H1 (cell line): ENCODE results near the gene P2RY11. TPM values are rescaled to one million over a fixed set of nuclear protein-coding genes. Genes with fewer than 3 reads are reported as not detected.

Experiments used
- CTCF ChIA-PET: fragments of 300-600 bp; sonication (Branson Sonifier 250); formaldehyde crosslinking; loops from one replicate; lab custom pipeline; 2021; ENCODE audit not compliant: partially characterized antibody; lab: Charles Lee
- POLR2A ChIA-PET: fragments of 300-600 bp; sonication (Branson Sonifier 250); formaldehyde crosslinking; loops from one replicate; lab custom pipeline; 2021; ENCODE audit warnings: inconsistent platforms; ENCODE audit not compliant: partially characterized antibody; lab: Charles Lee
- DNase-seq, 2 experiments: peaks; one replicate each; pipeline versions ENCODE4 v3.0.0 to v3.0.0-alpha.2; 2010 to 2022; ENCODE audit warnings: low spot score in 2 of 2, low read depth in 1 of 2, mixed read lengths in 1 of 2
- FAIRE-seq: peaks from 2 replicates; lab custom pipeline; 2011; peaks lifted over from hg19 to GRCh38; lab: Jason Lieb, UNC
- H2AFZ ChIP-seq: 2 replicates; pipeline ENCODE4 v1.8.1; 2012; ENCODE audit warnings: low read length, inconsistent platforms
- H2AK5ac ChIP-seq: 2 replicates; pipeline ENCODE4 v1.6.1; 2013; ENCODE audit warnings: low read depth, low read length
- H2BK120ac ChIP-seq: replicated peaks from 2 replicates; pipeline ENCODE3; 2013; ENCODE audit warnings: low read depth, low read length, inconsistent platforms
- H2BK12ac ChIP-seq: 2 replicates; pipeline ENCODE4 v1.6.1; 2013; ENCODE audit warnings: low read depth, low read length
- H2BK15ac ChIP-seq: 2 replicates; pipeline ENCODE4 v1.6.1; 2013; ENCODE audit warnings: low read length
- H2BK20ac ChIP-seq: 2 replicates; pipeline ENCODE4 v1.6.1; 2013; ENCODE audit warnings: low read length
- H2BK5ac ChIP-seq: 2 replicates; pipeline ENCODE4 v1.6.1; 2013; ENCODE audit warnings: low read depth, low read length
- H3K14ac ChIP-seq: 2 replicates; pipeline ENCODE4 v1.6.1; 2013; ENCODE audit warnings: inconsistent platforms; ENCODE audit not compliant: insufficient read length
- H3K18ac ChIP-seq: 2 replicates; pipeline ENCODE4 v1.6.1; 2013; ENCODE audit warnings: low read length; ENCODE audit errors: extremely low read depth
- H3K23ac ChIP-seq: 2 replicates; pipeline ENCODE4 v1.6.1; 2013; ENCODE audit warnings: inconsistent platforms; ENCODE audit not compliant: insufficient read length
- H3K23me2 ChIP-seq: 2 replicates; pipeline ENCODE4 v1.6.1; 2013; ENCODE audit warnings: low read depth, low read length
- H3K27ac ChIP-seq: 2 replicates; pipeline ENCODE4 v1.6.1; 2011; ENCODE audit warnings: low read depth, low read length, inconsistent platforms
- H3K27me3 ChIP-seq, 4 experiments: replicated peaks in 1 of 4; 1 replicate in 1 of 4; 2 replicates in 3 of 4; pipeline versions ENCODE4 v1.6.1 to v1.8.1; 2011 to 2013; ENCODE audit warnings: low read length in 3 of 4, mild to moderate bottlenecking in 3 of 4, inconsistent platforms in 2 of 4, mixed read lengths in 2 of 4, moderate library complexity in 1 of 4; ENCODE audit not compliant: control insufficient read depth in 3 of 4, insufficient read depth in 3 of 4; ENCODE audit errors: extremely low read depth in 1 of 4
- H3K36me3 ChIP-seq, 4 experiments: 2 replicates each; pipeline versions ENCODE4 v1.6.1 to v1.8.1; 2011 to 2013; ENCODE audit warnings: mild to moderate bottlenecking in 4 of 4, low read length in 3 of 4, moderate library complexity in 2 of 4, control low read depth in 1 of 4, inconsistent platforms in 1 of 4; ENCODE audit not compliant: insufficient read depth in 4 of 4, control insufficient read depth in 2 of 4
- H3K4ac ChIP-seq: replicated peaks from 2 replicates; pipeline ENCODE3; 2013; ENCODE audit warnings: low read length, low read depth, mixed read lengths, inconsistent platforms; ENCODE audit not compliant: insufficient read length
- H3K4me1 ChIP-seq, 4 experiments: replicated peaks in 1 of 4; 1 replicate in 1 of 4; 2 replicates in 3 of 4; pipeline versions ENCODE4 v1.6.1 to v1.8.1; 2011 to 2013; ENCODE audit warnings: low read length in 3 of 4, inconsistent platforms in 2 of 4, mixed read lengths in 1 of 4; ENCODE audit not compliant: insufficient read depth in 4 of 4, control insufficient read depth in 3 of 4
- H3K4me2 ChIP-seq, 2 experiments: 2 replicates each; pipeline versions ENCODE4 v1.6.1 to v1.8.1; 2011 to 2013; ENCODE audit warnings: low read depth in 2 of 2, low read length in 2 of 2, control low read depth in 1 of 2, inconsistent platforms in 1 of 2, mild to moderate bottlenecking in 1 of 2; ENCODE audit not compliant: insufficient read depth in 1 of 2
- H3K4me3 ChIP-seq, 4 experiments: fragments of 200-600, 300-600 bp in 1 of 4; sonication (generic), shearing (Covaris generic), sonication (Bioruptor Twin) in 1 of 4; 2 replicates each; pipeline versions ENCODE4 v1.5.1 to v1.8.1; 2011 to 2016; ENCODE audit warnings: low read length in 4 of 4, low read depth in 3 of 4, control low read depth in 2 of 4, inconsistent platforms in 2 of 4, mild to moderate bottlenecking in 2 of 4, mixed read lengths in 1 of 4, moderate library complexity in 1 of 4; ENCODE audit not compliant: insufficient read depth in 2 of 4; ENCODE audit errors: extremely low read depth in 1 of 4
- H3K56ac ChIP-seq: replicated peaks from 2 replicates; pipeline ENCODE3; 2013; ENCODE audit warnings: low read depth, mild to moderate bottlenecking, mixed read lengths, low read length, inconsistent platforms; ENCODE audit not compliant: insufficient read length
- H3K79me1 ChIP-seq: 2 replicates; pipeline ENCODE4 v1.6.1; 2013; ENCODE audit warnings: low read depth, low read length, control low read depth
- H3K79me2 ChIP-seq, 2 experiments: 2 replicates each; pipeline versions ENCODE4 v1.6.1 to v1.8.1; 2012 to 2013; ENCODE audit warnings: low read length in 2 of 2, mild to moderate bottlenecking in 2 of 2, inconsistent platforms in 1 of 2; ENCODE audit not compliant: insufficient read depth in 2 of 2, control insufficient read depth in 1 of 2
- H3K9ac ChIP-seq, 4 experiments: replicated peaks in 1 of 4; 1 replicate in 1 of 4; 2 replicates in 3 of 4; pipeline versions ENCODE4 v1.6.1 to v1.8.1; 2011 to 2013; ENCODE audit warnings: low read depth in 3 of 4, low read length in 3 of 4, control low read depth in 2 of 4, mild to moderate bottlenecking in 2 of 4, moderate library complexity in 2 of 4, inconsistent platforms in 1 of 4; ENCODE audit errors: extremely low read depth in 1 of 4
- H3K9me3 ChIP-seq, 2 experiments: 2 replicates each; pipeline versions ENCODE4 v1.6.1 to v1.8.1; 2012 to 2013; ENCODE audit warnings: mild to moderate bottlenecking in 2 of 2, moderate library complexity in 2 of 2, control low read depth in 1 of 2, inconsistent platforms in 1 of 2, low read depth in 1 of 2, low read length in 1 of 2, mixed read lengths in 1 of 2; ENCODE audit not compliant: insufficient read depth in 2 of 2
- H4K20me1 ChIP-seq, 2 experiments: replicated peaks in 1 of 2; 2 replicates each; pipeline versions ENCODE3 to v1.8.1; 2011 to 2013; ENCODE audit warnings: inconsistent platforms in 2 of 2, low read length in 2 of 2, mild to moderate bottlenecking in 1 of 2; ENCODE audit not compliant: insufficient read depth in 2 of 2, control insufficient read depth in 1 of 2
- H4K5ac ChIP-seq: 2 replicates; pipeline ENCODE4 v1.6.1; 2013; ENCODE audit warnings: low read length, low read depth, mixed read lengths, inconsistent platforms; ENCODE audit not compliant: insufficient read length
- H4K8ac ChIP-seq: 2 replicates; pipeline ENCODE4 v1.8.0; 2013; ENCODE audit warnings: mild to moderate bottlenecking, moderate library complexity, low read length, inconsistent platforms; ENCODE audit not compliant: insufficient read depth; ENCODE audit errors: extremely low read depth
- H4K91ac ChIP-seq: replicated peaks from 2 replicates; pipeline ENCODE3; 2013; ENCODE audit warnings: low read length, mixed read lengths, inconsistent platforms; ENCODE audit not compliant: insufficient read length
- CHD1 ChIP-seq: IDR thresholded peaks from 2 replicates; pipeline ENCODE4 v1.6.1; 2012; ENCODE audit warnings: low read depth, low read length, improper control_type of control experiment
- RFX5 ChIP-seq: IDR thresholded peaks from 2 replicates; pipeline ENCODE4 v1.6.1; 2011; ENCODE audit warnings: low read depth, low read length, improper control_type of control experiment, borderline replicate concordance
- SP1 ChIP-seq: IDR thresholded peaks from 2 replicates; pipeline ENCODE4 v1.6.1; 2011; ENCODE audit warnings: low read depth, low read length
- WGBS, 2 experiments: shearing (Covaris generic) in 1 of 2; methylation state at CpG; one replicate each; pipeline versions ENCODE4 v1.1.6 to v1.1.7; 2013 to 2015; ENCODE audit warnings: low lambda C conversion rate in 2 of 2, mixed read lengths in 2 of 2, inconsistent platforms in 1 of 2, low coverage in 1 of 2, missing lambda C conversion rate in 1 of 2; ENCODE audit not compliant: insufficient replicate concordance in 2 of 2, insufficient coverage in 1 of 2, insufficient read length in 1 of 2; ENCODE audit errors: extremely low coverage in 1 of 2, missing lambda C conversion rate in 1 of 2; 5-methylcytosine and 5-hydroxymethylcytosine counted together
- polyA plus RNA-seq, 7 experiments: library from polyadenylated mRNA; depleted of rRNA in 3 of 7; stranded (reverse) in 5 of 7; unstranded in 2 of 7; fragments of >200 nt in 5 of 7; fragments of 200-250 nt in 2 of 7; gene quantifications; 1 replicate in 5 of 7; 2 replicates in 1 of 7; 4 replicates in 1 of 7; pipeline versions ENCODE4 v1.2.1 to v1.2.3, GENCODE V29; 2011 to 2013; ENCODE audit warnings: missing spikeins in 2 of 7, mixed read lengths in 2 of 7
- total RNA-seq: library from RNA; stranded (reverse); fragmentation: NEBNext Ultra II Directional; extraction: Animal tissue kit (Norgen Biotek cat#: 25700); gene quantifications from 2 replicates; pipeline ENCODE4 v1.2.1, GENCODE V29; 2021

P2RY11 gene
- total and polyA plus RNA-seq, 2 of the 8 experiments (the other 6 are each of a cell fraction or from before 2014, with no cell fraction given) = 9.2 to 18.0 TPM

- Histone ChIP-seq H2BK20ac (no peak overlapping the region), H3K79me2 (no peaks in the 10 kb centered on the region), H3K18ac (no peak overlapping the region), H4K20me1 (peaks cover 3 to 7% of the 10 kb centered on the region in 2 experiments), H3K14ac (no peak overlapping the region), H3K23me2 (no peaks in the 10 kb centered on the region), H3K23ac (no peak overlapping the region), H3K27me3 (no peaks in the 10 kb centered on the region), H3K4me1 (no peaks in the 10 kb centered on the region), H3K9me3 (no peaks in the 10 kb centered on the region), H3K9ac (no peak overlapping the region), H2BK120ac (no peak overlapping the region), H4K8ac (no peak overlapping the region), H3K27ac (no peak overlapping the region), H3K79me1 (no peaks in the 10 kb centered on the region; the same call in 1 of the 2 replicates), H2BK5ac (no peak overlapping the region), H3K56ac (no peak overlapping the region), H2BK15ac (no peak overlapping the region), H3K4ac (no peak overlapping the region), H2BK12ac (no peak overlapping the region), H3K4me3 (no peak overlapping the region), H2AFZ (no peak overlapping the region), H2AK5ac (no peak overlapping the region), H4K91ac (no peak overlapping the region), H3K4me2 (no peak overlapping the region), H3K36me3 (peaks cover 45 to 84% (median 67%) of the 10 kb centered on the region in 4 experiments), H4K5ac (no peak overlapping the region)
- 93% methylated on average over 3 of the region's 3 CpGs; no CpG with 5 or more reads in 1 of the 2 experiments for WGBS, 2 experiments
- DNase-seq (no peak), FAIRE-seq (no peak)
- ChIA-PET CTCF (interaction anchor here (1.0 kb wide), 1 partner anchor 232 kb away, joined by 4 read pairs; no protein-coding TSS in a partner anchor), POLR2A (interaction anchor here (0.9 to 1.0 kb wide), 3 partner anchors 11 to 31 kb away, joined by 3 read pairs; partner anchors contain the start of gene DNMT1)
- TF ChIP-seq RFX5 (no peak), CHD1 (no peak), SP1 (no peak)
Measured at GRCh38 chr19:10163536-10163935, 52.0 kb downstream of the P2RY11 start.
